ENCODE data around the gene MYRIP. TPM values are rescaled to one million over a fixed set of nuclear protein-coding genes. Genes with fewer than 3 reads are reported as not detected.

MYRIP gene
- total RNA-seq, 4 donors from 2014 or later, result 3.5 to 31.1 (median 12.1) TPM

GRCh38 chr3:39910826-39911464, 101.5 kb downstream of the MYRIP start:
- Histone ChIP-seq H3K36me3 (no peaks in the 10 kb centered on the region), H3K4me3 (no peak overlapping the region), H3K9me3 (no peaks in the 10 kb centered on the region), H3K4me1 (peaks cover 0 to 6% of the 10 kb centered on the region in 2 donors), H3K27ac (peak overlapping the region in 1 of 2 donors; percentile 28), H3K27me3 (no peaks in the 10 kb centered on the region)
- intact Hi-C loops (cut with DNase I; ENCODE audit: low total_unique reads), result no loop called here
- TF ChIP-seq CTCF (IDR thresholded peaks at IDR 0.05) (no peak), POLR2A (IDR thresholded peaks at IDR 0.05) (no peak)
- DNase-seq, result no peak

DNA sequence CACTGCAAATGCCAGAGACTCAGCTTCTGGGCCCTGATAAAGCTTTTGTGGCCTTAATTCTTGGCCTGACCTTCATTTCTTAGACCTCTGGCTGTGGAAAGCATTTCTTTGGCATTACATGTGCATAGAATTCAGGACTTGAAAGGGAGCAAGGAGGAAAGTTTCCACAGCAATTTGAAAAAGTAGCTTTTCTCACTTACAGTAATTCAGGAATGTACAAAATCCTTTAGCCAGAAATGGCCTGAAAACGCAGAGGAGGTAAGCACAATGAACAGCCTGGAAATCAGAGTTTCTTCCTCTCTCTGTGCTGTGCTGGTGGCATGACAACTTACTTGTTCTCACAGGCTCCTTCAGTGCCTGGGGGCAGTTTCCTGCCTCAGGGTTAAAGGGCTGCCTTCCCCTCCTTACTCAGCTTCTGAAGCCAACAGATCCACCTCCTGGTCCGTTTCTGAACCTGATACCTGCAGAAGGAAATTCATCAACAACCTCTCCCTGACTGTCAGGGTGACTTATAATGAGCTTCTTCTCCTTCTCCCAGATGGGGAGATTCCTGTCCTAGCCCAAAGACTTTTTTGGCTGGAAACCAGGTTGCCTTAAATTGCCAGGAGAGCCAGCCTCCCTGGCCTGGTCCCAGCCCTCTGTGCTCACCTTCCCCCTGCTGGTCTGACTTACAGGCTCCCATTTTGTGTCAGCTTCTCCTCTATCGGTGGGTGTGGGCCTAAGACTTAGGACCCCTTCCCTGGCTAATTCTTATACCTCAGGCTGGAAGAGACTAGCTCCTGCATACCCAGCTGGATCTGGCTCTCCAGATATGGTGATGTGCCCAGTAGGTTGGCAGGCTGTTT, 102.3 kb downstream of the MYRIP start:
- Histone ChIP-seq H3K4me1 (peaks cover 0 to 6% of the 10 kb centered on the region in 2 donors), H3K27ac (peak overlapping the region; percentile 2 to 28), H3K4me3 (no peak overlapping the region), H3K36me3 (no peaks in the 10 kb centered on the region), H3K27me3 (no peaks in the 10 kb centered on the region), H3K9me3 (no peaks in the 10 kb centered on the region)
- DNase-seq, result no peak
- TF ChIP-seq CTCF (IDR thresholded peaks at IDR 0.05), result no peak
- TF ChIP-seq POLR2A (IDR thresholded peaks at IDR 0.05), result no peak
- intact Hi-C loops (cut with DNase I; ENCODE audit: low total_unique reads), result no loop called here

GRCh38 chr3:39915027-39915426, 105.6 kb downstream of the MYRIP start:
- Histone ChIP-seq H3K4me1 (peaks cover 0 to 6% of the 10 kb centered on the region in 2 donors), H3K4me3 (no peak overlapping the region), H3K36me3 (no peaks in the 10 kb centered on the region), H3K27ac (no peak overlapping the region), H3K27me3 (no peaks in the 10 kb centered on the region), H3K9me3 (no peaks in the 10 kb centered on the region)
- intact Hi-C loops (cut with DNase I; ENCODE audit: low total_unique reads), result no loop called here
- TF ChIP-seq POLR2A (IDR thresholded peaks at IDR 0.05) (no peak), CTCF (IDR thresholded peaks at IDR 0.05) (no peak)
- DNase-seq, result no peak

- TF ChIP-seq CTCF (IDR thresholded peaks at IDR 0.05) (no peak), POLR2A (IDR thresholded peaks at IDR 0.05) (no peak)
- DNase-seq, result no peak
- Histone ChIP-seq H3K9me3 (no peaks in the 10 kb centered on the region), H3K27me3 (no peaks in the 10 kb centered on the region), H3K4me1 (no peaks in the 10 kb centered on the region), H3K36me3 (no peaks in the 10 kb centered on the region), H3K4me3 (no peak overlapping the region), H3K27ac (no peak overlapping the region)
- intact Hi-C loops (cut with DNase I; ENCODE audit: low total_unique reads), result no loop called here
These were observed 107.8 kb downstream of the MYRIP start for GRCh38 chr3:39917065-39917773.

All from uterus (tissue), 4 donors.